ENCODE measurements around the gene RAD9A.
A peak's percentile ranks its signal among the peaks of the same experiment; 100 is the strongest.

Gene RAD9A

DNA sequence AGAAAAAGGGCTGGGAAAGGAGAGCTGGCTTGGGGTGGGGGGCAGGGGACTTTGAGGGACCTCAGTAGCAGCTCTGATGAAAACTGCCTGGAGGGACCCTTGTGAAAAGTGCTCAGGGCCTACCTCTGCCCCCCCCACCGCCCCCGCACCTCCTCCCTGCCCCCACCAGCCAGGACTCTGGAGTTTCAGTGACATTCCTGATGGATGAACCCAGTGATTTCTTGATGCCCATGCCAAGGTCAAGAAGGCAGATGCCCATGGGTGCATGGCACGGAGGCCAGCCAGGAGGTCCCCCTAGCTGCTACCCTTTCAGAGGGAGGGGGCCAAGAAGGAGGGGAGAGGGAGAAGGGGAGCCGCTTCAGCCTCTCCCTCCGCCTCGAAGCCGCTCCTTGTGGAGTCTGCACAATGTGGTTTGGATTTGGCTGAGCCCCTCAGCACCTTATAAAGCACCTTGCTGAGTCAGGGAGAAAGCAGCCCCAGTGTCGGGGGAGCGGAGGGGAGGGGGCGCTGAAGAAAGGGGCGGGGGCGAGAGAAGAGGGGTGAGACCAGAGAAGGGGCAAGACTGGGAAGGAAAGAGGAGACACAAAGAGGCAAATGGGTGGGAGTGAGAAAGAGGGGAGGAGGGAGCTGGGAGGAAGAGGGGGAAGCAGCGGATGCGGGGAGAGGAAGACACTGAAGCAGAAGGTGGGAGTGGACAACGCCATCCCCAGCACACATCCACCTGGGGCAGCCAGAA, 16.3 kb upstream of the RAD9A start:
- DNase-seq (ENCODE audit: low spot score), result no peak

DNA sequence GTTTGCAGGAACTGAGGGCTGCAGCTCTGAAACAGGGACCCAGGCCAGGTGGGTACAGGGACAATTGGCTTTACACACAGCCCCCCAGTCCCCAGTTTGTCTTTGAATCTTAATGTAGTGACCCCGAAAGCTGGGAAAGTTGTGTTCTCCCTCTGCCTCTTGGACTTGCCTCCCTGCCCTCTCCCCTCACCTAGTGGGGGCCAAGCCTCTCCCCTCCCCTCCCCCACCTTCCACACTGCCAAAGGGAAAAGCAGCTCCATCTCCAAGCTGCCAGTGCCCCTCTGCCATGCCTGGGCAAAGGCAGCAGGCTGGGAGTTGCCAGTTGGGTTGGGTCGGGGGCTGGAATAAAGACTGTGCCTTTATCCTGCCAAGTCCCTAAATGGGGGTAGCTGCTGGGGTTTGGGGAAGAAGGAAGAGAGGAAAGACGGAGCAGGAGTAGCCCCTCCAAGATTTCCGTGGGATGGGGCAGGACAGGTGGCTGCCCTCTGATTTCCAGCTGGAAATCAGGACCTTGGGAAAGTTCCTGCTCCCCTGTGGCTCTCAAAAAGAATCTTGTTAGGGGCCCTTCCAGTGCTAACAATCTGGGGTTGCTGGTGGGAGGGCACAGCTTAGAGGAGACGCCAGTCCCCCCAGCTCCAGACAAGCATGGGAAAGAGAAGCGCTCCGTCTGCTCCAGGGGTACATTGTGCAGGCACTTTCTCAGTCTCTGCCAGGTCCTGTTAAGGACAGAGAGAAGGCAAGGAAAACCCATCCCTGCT, 15.5 kb upstream of the RAD9A start:
- no peak for DNase-seq (ENCODE audit: low spot score)

DNA sequence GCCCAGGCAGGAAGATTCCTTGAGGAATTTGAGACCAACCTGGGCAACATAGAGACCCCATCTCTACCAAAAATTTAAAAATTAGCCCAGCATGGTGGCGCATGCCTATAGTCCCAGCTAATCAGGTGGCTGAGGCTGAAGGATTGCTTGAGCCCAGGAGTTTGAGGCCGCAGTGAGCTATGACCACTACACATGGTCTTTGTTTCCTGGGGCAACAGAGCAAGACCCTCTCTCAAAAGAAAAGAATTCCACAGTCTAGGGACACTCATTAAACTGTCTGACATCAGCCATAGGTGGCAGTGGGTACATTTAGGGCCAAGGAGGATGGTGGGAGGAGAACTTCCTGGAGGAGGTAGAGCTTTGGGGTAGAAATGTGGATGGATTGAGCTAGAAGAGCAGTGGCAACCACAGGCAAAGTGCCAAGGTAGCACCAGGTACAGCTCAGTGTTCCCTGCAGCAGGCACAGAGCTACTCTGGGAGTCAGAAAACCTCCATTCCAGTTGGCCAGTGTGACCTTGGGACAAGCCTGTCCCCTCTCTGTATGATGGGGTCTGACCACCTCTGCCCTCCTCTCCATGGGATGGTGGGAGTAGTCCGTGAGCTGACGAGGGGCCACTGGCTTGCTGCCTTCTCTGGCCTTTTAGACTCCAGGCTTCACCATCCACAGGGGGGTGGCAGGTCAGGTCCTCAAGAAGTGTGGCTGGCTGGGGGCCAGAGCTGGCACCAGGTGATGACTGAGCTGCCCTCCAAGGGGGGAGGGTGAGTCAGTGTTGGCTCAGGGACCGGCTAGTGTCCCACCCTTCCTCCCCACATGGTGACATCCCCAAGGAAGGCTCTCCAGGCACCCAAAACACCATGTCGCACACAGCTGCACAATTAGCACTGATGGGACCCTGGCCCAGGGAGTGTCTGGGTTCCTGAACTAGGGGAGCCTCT, 14.6 kb upstream of the RAD9A start:
- no peak for DNase-seq (ENCODE audit: low spot score)

DNA sequence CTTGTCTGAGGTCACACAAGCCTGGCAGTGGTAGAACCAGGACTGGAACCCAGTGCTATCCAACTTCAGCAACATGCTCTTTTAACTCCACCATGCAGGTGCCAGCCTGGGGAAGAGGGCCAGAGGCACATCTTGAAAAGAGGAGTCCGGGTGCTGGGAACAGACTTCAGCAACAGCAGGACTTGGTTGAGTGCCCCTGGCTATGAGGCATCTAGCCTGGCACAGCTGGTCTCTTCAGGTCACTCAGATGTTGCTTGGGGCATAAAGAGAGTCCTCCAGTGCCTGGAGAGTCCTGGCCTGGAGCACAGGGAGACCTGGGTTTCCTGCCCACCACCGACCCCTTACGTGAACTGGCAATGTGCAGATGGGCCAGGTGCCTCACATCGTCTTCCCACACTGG, 13.2 kb upstream of the RAD9A start:
- no peak for DNase-seq (ENCODE audit: low spot score)

DNA sequence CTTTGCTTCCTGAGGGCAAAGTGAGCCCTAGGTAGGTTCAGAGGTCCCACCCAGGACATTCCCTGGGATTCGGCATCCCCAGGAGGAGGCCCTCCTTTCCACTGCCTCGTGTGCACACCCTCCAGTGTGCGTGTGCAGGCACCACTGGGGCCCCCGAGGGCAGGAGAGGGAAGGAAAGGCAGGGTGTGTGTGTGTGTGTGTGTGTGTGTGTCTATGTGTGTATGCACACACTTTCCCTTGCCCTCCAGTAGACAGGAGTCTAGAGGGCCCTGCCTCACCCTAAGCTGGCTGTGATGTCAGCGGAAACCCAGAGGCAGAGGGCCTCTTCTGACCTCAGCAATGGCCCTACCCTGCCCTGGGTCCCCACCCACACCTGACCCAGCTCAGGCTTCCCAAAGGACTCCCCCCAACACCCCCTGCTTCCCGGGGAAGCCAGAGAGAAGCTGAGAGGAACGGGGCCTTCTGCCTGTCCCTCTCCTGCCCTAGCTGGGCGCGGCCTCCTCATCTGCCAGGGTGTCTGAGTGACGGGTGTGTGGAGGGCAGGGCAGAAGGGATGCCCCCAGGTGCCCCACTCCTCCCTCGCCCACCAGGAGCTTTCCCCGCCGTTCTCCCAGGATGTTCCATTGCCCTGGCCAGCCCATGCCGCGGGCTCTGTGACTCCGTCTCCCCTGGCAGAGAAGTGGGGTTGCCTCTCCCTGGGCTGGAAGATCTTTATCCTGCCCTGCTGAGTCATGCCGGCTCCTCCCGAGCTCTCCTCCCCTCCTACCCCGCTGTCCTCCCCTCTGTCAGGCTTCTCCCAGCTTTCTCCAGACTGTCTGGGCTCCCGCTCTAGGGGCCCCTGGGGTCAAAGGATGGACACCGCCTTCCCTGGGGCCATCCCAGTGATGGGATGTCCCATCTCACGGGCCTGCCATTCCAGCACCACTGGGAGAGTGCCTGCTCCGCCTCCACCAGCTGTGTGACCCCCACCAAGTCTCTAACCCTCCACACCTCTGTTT, 12.4 kb upstream of the RAD9A start:
- no peak for DNase-seq (ENCODE audit: low spot score)

DNA sequence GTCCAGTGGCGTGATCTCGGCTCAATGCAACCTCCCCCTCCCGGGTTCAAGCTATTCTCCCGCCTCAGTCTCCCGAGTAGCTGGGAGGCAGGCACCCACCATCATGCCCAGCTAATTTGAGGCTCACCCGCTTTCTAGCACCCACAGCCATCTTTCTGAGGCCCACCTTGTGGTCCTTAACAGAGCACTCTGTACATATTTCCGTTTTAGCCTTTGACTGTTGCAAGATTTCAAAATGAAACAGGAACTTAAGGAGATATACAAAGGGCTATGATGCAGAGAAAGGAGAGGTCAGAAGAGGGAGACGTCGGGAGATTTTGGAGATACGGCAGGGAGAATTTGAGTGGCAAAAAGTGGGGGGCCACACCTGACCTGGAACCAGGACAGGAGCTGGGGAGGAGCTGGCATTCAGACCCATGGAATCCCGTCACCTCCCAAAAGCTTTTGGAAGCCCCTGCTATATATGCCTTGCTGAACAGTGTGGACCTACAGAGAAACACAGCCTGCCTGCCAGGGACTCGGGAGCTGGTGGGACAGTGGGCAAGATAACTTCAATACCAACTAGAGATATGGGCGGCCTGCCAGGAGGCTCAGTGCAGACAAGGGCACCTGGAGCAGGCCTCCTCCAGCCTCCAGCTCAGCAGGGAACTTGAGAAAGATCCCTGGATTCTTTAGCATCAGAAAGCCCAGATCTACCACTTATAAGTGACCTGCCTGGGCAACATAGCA, 10.4 kb upstream of the RAD9A start:
- no peak for DNase-seq (ENCODE audit: low spot score)

DNA sequence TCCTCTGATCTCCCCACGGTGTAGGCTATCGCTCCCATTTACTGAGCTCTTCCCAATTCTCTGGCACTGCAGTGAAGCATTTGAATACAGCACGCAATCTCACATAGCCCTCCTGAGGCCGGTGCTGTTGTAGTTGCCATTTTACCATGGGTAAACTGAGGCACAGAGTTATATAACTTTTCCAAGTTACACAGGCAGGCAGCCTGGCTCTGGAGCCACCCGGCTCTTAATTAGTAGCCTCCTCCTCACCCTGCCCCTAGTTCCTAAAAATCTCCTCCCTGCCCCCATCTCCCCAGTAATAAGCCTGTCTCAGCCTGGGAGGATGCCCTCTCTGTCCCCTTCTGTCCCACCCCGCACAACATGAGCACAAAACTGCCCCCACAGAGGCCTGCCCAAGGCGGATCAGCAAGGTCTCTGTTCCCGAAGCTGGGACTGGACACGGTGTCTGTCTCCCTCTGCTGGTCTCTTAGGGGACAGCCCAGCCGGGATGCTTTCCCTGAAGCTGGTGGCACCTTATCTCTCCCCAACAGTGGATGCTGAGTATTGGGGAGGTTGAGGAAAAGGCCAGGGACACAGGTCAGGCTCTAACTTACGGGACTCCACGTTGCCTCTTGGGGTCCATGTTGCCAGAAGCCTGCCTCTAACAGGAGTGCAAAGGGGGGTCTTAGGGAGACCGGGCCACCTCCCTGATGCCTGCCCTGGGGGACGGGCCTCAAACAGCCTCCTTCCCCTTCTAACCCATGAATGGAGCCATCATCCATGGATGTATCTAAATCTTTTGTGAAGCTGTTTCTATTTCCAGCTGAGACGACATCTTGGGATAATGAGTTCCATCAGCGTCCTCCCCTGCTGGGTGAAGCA, 9.3 kb upstream of the RAD9A start:
- peak; percentile 68 for DNase-seq (ENCODE audit: low spot score)

DNA sequence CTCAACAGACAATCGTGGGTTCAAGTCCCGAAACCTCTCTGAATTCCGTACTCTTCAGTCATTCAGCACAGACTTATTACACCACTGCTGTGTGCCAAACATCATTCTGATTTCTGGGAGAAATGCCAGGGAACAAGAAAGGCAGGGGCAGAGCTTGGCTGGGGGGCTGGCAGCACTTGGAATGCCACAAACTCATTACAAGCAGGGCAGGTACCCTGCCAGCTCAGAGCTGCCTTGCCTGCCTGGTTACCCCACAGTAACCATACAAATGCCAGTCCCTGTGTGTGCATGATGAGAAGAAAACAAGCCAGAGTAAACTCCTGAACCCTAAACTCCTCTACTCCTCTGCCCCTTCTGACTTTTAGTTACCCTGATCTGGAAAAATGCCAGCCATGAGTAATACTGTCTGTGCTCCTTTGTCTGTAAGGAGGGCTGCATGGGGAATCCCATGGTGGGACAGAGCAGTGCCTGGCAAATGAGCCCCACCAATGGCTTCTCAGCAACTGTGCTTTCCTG, 6.9 kb upstream of the RAD9A start:
- DNase-seq (ENCODE audit: low spot score), result no peak

DNA sequence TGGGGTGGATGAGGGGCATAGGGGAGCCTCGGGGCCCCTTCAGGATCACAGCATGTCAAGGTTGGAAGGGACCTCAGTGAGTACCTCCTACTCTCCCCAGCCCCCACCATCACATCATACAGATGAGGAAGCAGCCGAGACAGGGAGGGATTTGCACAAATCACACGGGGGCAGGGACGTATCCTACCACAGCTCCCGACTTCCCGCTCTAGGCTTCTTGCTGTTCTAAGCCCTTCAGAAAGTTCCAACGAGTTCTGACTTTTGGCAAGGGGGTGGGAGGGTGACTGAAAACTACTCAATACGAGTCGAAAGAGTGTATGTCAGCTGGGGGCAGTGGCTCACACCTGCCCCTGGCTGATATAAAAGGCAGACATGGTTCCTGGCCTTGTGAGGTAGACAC, 4.7 kb upstream of the RAD9A start:
- DNase-seq (ENCODE audit: low spot score), result no peak

DNA sequence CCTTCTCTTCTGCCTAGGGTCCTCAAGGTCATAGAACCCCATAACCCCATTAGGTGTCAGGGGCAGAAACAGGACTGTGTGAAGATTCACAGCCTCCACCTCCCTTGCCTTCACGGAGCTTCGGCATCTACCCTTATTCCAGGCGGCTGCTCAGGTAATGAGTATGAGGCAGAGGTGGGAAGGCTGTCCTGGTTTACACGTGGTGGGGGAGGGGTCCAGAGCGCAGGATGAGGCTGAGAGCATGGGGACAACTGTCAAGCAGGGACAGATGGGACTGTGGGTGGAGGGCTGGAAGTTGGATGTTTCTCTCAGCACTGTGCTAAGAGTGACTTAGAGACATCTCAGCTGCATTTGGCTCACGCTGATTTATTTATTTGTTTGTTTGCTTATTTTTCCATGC, 4.3 kb upstream of the RAD9A start:
- no peak for DNase-seq (ENCODE audit: low spot score)

DNA sequence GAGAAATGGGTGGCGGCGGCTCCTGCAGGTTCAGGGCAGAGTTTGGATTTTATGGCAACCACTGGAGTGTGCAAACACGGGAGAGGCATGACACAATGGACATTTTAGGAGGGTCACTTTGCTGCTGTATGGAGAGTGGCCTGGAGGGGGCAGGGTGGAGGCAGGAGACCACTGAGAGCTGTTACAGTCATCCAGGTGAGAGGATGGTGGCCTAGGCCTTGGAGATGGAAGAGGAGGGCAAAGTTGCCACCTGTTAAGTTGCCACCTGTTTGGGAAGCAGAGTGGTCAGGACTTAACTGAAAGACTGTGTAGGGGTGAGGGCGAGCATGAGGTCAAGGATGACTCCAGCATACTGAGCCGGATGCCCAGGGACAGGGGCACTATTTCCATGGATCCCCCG, 2.3 kb upstream of the RAD9A start:
- DNase-seq (ENCODE audit: low spot score), result no peak

DNA sequence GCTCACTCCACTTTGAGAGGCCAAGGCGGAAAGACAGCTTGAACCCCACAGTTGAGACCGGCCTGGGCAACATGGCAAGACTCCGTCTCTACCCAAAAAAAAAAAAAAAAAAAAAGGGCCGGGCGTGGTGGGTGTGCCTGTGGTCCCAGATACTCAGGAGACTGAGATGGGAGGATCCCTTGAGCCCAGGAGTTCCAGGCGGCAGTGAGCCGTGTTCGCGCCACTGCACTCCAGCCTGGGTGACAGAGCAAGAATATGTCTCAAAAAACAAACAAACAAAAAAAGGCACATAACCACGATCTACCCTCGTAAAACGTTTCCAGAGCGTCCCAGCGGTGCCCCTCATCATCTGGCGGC, 861 bp upstream of the RAD9A start:
- DNase-seq (ENCODE audit: low spot score), result no peak

DNA sequence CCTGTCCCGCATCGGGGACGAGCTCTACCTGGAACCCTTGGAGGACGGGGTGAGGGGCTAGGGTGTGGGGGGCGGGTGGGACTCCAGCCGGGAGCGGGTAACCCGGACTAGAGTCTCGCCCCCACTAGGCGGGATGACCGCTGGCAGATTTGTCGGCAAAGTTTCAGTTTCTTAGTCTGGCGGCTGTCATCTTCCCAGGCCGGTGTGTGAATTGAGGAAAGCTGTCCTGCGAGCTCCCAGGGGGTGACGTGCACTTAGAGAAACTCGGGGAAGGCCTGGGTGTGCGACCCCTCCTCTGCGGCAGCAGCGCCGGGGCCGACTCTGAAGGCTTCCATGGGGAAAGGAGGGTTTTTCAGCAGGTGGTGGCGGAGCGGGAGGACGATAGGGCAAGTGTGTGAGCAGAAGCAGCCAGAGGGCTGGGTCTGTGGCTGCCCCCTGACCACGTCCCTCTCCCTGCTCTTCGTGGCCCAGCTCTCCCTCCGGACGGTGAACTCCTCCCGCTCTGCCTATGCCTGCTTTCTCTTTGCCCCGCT, 463 bp downstream of the RAD9A start:
- no peak for DNase-seq (ENCODE audit: low spot score)

DNA sequence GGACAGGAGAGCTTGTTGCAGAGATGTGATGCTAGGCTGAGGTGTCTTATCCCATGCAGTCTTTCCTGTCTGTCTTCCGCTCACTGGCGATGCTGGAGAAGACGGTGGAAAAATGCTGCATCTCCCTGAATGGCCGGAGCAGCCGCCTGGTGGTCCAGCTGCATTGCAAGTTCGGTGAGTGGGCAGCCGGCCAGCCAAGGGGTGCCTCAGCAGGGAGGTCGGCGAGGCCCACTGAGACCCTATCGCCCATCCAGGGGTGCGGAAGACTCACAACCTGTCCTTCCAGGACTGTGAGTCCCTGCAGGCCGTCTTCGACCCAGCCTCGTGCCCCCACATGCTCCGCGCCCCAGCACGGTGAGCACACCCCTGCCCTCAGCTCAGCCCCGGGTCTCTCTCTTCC, 1.7 kb downstream of the RAD9A start:
- DNase-seq (ENCODE audit: low spot score), result no peak

DNA sequence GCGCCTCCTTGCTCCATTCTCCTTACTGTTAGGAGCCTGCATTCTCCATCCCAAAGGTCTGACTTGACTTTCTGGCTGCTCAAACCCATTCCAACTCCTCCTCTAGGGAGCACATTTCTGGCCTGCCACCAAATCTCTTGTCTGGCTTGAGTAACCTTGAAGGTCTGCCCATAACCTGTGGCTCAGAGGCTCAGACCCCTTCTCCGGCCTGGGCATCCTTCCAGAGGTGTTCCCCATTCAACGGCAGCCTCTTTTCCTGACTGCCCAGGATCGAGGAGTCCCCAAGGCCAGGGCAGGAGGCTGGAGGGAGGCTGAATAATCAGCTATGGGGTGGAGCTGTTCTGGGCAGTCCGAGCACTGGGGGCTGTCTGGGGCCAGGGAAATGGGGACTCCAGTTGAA, 2.2 kb downstream of the RAD9A start:
- no peak for DNase-seq (ENCODE audit: low spot score)

DNA sequence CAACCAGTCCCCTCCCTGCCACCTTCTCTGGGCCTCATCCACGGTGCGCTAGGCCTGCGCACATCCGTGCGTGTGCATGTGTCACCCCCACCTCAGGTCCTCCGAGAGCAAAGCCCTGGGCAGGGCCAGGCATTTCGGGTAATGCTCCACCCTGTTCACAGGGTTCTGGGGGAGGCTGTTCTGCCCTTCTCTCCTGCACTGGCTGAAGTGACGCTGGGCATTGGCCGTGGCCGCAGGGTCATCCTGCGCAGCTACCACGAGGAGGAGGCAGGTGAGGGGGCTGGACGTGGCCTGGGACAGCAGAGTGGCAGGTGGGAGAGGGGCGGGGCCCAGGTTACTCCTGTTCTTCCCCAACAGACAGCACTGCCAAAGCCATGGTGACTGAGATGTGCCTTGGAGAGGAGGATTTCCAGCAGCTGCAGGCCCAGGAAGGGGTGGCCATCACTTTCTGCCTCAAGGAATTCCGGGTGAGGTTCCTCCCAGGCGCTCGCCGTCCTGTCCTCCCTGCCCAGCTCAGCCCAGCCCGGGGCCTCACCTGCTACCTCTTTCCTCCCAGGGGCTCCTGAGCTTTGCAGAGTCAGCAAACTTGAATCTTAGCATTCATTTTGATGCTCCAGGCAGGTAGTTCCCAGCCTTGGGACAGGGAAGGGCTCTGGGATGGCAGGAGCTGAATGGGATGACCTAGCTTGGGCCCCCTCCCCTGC, 3.9 kb downstream of the RAD9A start:
- no peak for DNase-seq (ENCODE audit: low spot score)

DNA sequence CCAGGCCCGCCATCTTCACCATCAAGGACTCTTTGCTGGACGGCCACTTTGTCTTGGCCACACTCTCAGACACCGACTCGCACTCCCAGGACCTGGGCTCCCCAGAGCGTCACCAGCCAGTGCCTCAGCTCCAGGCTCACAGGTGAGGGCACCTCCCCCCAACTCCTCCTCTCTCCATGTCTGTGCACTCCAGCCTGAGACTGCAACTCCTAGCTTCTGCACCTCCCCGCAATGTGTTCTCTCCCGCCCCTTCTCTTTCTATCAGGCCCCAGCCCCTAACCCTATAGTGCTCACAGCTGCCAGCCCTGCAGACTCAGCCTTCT, 4.4 kb downstream of the RAD9A start:
- DNase-seq (ENCODE audit: low spot score), result no peak

DNA sequence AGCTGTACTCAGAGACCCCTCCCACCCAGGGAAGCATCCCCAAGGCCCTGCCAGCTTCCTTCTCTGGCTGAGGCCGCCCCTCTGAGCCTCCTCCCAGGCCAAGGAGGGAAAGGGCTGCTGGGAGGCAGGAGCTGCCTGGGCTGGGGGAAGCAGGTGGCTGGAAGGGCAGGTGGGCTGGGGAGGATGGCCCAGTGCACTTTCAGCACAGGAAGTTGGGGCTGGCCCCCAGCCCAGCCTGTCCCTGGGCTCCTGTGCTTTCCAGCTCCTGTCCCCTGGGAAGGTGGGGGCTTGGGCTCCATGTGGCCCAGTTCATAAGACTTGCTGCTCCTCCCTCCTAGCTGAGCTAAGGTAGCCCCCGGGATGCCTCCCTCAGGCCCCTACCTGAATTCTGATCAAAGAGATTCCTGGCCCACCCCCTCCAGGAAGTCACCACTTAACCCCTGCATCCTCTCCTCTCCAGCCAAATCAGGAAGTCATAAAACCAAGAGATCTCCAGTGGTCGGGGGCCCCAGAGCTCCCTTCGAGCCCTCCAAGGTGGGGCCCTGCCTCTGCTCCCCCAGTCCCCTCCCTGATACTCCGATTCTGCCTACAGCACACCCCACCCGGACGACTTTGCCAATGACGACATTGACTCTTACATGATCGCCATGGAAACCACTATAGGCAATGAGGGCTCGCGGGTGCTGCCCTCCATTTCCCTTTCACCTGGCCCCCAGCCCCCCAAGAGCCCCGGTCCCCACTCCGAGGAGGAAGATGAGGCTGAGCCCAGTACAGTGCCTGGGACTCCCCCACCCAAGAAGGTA, 5.0 kb downstream of the RAD9A start:
- DNase-seq (ENCODE audit: low spot score), result no peak

Measured in COLO829 (cell line).